PFSK-1 (cell line): ENCODE measurements around the gene SLC16A8.

ENCODE experiments used
- FOXP2 ChIP-seq: optimal IDR thresholded peaks from 2 replicates; pipeline ENCODE3; 2011; ENCODE audit warnings: borderline replicate concordance, control low read depth, inconsistent platforms; ENCODE audit not compliant: insufficient read depth; ENCODE audit errors: extremely low read length, extremely low read depth
- POLR2AphosphoS5 ChIP-seq: IDR thresholded peaks from 2 replicates; pipeline ENCODE4 v1.6.1; 2012; ENCODE audit warnings: low read depth, mild to moderate bottlenecking, control low read depth, low read length, moderate library complexity

GRCh38 chr22:38107692-38108515, 23.9 kb upstream of the SLC16A8 start:
- TF ChIP-seq POLR2AphosphoS5 = no peak
- no peak for TF ChIP-seq FOXP2
